NCI-H1105 treated with DMSO at 0.1 percent for 48 hours (cell line): ENCODE data around the gene TMEM9.
"Not testable (repeated sequence)": the region's sequence is repeated elsewhere in the genome, so short reads cannot be mapped to it uniquely, and the experiment has no call there.

Experiments
- DNase-seq: peaks from one replicate; lab custom pipeline; 2025; lab: John Stamatoyannopoulos, UW

The TMEM9 gene

DNA sequence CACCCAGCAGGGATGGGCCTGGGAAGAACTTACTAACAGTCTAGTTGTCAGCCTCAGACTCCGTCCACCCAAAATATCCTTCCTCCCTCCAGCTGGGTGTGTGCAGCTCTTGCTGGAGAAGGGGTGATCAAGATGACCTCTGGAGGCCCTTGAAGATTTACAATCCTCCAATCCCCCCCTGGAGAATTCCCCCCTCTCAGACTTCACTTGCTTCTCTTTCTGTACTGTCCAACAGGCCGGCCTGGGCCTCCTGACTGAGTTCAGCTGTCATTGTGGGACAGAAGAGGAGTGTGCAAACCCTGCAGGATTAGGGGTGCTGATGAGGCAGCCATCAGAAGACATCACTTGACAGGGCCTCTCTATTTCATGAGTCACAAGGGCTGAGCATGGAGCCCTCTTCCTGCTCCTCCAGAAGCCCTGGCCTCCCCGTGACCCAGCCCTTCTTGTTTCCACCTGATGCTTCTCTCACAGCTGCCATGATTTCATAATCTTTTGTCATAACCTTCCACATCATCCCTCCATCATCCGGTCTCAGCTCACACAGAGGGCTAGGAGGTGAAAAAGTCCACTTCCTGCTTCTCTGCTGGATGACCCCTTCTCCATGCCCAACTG, 18.8 kb upstream of the TMEM9 start:
- DNase-seq: no peak

DNA sequence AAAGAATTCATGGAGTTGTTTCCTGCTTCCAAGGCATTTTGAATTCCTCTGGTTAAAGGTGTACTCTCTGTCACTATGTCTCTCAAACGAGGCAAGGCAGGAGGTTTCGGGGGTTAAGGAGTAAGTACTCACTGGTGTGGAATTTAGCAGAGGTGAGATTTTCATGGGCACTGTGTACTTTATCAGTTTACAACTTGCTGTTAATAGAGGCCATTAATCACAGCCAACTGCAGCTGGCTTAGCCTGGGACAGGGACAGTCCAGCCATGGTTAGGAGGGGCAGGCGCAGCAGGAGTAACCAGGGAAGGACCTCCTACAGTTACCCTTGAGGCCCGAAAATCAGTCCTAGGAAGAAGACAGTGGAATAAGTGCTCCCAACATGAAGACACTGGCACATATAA, 18.1 kb upstream of the TMEM9 start:
- DNase-seq: no peak

DNA sequence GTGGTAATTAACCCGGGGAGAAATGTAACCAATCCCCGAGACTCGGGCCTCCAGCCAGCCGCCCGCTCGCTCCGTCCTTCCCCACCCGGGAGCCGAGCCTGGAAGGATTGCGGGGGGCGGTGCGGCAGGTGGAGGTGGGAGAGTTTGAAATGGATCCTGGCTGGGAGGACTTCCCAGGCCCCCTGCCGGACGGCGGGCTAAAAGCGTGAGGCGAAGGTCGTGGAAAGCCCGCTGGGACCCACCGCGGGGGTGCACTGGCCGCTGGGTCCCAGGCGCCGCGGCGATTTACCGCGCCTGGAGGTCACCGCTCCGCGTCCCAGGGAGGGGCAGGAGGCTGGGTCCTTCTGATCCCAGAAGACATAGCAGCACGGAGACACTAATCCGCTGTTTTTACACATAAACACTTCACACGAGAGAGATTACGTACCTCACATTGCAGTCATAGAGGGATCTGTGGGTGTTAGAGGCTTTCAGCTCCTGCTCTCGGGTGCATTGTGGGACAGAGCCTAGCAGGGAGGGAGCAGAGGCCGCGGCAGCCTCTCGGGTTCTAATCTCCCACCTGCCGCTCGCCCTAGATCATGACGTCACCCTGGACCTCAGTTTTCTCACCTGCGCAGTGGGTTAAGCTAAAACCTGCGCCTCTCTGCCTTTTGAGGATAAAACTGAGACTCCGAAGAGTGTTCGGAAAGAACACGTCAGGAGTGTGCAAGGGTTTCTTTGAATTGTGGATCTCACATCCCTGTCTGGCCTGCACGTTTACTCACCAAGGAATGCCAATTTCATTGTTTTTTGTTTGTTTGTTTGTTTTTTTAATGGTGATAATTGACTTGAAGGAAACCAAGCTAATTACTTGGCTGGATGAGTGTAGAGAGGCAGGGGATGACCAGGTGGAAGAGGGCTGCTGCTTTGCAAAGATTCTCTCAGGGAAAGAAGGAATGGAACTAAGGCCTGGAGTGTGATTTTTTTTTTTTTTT, 17.1 kb upstream of the TMEM9 start:
- DNase-seq: peak; percentile 67

DNA sequence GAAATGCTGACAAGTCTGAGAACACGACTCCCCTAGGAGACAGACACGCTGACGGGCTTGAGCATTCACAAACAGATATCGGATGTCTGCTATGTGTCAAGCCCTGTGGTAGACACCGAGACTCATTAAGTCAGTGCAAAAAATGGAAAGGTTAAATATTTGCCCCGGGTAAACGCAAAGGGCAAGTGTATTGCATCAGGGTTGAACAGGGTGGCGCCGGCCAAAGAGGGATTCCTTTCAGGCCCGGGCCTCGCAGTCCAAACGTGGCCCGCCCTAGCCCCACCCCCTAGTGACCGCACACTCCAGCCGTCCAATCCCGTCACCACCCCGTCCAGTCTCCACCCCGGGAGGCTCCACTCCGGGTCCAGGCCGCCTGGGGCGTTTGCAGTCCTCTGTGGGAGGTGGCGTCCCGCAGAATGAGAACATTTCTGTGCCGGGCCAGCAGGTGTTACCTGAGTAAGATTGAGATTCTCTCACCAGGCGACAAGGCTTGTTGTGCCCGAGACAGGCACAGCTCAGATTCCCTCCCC, 16.3 kb upstream of the TMEM9 start:
- peak; percentile 91 for DNase-seq

DNA sequence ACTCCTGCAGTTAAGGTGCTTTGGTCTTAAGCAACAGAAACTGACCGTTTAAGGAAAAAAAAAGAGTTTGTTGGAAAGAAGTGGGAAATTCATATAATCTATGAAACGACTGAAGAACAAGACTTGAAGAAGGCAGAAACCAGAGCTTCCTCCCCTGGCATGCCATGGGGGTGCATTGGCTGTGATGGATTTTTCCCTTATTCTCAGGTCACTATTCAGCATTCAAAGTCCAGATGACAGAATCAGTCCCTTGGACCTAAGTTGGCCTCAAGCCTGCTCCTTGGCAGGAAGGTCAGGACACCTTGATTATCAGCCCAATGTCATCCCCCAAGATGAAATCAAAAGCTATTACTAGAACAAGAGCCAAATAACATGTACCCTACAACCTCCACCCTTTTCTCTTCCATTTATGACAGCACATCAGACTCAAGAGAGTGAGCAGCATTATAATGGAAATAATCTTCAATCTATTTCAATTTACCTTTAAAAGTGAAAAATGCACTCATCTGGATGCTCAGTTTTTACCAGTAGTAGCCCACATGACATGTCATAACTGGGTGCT, 15.8 kb upstream of the TMEM9 start:
- no peak for DNase-seq

DNA sequence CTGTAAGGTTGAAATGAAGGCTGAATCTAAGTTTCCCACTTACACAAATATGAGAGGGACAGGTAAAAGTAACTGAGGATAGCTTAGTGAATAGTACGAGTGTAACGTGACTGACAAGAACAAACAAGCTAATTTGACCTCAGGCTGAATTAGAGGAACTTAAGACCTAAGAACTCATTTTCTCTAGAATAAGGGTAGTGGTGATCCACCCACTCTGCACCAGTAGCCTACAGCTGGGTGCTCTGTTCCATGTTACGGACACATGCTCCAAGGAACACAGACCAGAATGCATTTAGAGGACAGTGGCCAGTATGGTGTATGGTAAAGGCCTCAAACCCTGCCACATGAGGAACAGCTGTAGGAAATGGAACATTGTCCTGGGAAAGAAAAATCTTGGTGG, 14.9 kb upstream of the TMEM9 start:
- no peak for DNase-seq

DNA sequence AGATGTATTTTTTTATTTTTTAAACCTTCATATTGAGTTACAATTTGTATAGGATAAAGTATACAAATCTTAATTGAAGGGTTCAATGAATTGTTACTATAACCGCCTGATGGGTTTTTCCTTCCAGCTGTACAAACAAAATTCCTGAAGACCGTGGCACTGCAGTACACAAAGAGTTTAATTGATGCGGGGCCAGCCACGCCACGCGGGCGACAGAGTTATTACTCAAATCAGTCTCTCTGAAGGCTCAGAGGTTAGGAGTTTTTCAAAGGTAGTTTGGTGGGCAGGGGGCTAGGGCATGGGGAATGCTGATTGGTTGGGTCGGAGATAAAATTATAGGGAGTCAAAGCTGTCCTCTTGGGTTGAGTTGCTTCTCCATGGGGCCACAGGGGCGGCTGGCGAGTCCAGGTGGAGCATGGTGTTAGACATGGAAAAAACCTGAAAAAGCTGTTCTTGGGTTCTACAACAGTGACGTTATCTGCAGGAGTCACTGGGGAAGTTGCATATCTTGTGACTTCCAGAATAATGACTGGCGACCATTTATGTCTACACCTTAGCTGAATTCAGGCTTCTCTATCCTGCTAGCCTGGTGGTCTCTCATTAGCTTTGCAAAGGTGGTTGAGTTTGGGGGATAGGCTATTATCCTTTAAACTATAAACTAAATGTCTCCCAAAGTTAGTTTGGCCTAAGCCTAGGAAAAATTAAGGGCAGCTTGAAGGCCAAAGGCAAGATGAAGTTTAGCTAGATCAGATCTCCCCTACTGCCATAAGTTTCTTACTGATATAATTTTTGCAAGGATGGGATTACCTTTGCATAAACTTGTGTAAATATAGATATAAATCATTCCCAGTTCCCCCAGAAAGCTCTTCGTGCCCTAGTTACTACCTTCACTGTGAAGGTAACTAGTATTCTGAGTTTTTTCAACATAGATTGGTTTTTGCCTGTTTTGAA, 13.0 kb upstream of the TMEM9 start:
- peak; percentile 70 for DNase-seq

DNA sequence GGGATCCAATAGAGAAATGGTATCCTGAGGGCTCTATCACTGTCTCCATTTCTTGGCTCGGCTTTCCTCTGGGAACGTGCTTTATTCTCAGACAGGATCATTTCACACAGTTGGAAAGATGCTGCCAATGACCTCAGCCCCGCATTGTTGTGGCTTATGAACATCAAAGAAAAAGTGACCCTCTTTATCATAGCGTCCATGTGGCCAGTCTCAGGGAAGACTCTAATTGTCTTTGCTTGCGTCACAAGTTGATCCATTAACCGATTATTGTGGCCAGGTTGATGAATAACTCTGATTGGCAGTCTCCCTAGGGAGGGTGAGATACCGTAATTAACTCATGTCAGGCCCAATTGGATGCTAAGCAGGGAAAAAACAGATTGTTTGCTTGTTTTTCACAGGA, 10.4 kb upstream of the TMEM9 start:
- DNase-seq: no peak

DNA sequence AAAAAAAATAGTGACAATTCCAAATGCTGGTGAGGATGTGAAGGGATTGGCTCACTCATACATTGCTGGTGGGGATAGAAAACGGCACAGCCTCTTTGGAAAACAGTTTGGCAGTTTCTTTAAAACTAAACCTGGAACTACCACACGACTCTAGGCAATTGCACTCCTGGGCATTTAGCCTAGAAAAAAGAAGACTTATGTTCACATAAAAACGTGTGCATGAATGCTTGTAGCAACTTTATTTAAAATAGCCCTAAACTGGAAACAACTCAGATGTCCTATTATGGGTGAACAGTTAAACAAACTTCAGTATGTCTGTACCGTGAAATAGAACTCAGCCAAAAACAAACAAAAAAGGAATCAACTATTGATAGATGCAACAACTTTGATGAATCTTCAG, 9.4 kb upstream of the TMEM9 start:
- no peak for DNase-seq

DNA sequence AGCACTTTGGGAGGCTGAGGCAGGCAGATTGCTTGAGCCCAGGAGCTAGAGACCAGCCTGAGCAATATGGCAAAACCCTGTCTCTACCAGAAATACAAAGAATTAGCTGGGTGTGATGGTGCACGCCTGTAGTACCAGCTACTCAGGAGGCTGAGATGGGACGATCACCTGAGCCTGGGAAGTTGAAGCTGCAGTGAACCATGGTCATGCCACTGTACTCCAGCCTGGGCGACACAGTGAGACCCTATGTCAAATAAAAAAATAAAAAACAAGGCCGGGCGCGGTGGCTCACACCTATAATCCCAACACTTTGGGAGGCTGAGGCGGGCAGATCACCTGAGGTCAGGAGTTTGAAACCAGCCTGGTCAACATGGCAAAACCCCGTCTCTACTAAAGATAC, 8.8 kb upstream of the TMEM9 start:
- not testable (repeated sequence) for DNase-seq

DNA sequence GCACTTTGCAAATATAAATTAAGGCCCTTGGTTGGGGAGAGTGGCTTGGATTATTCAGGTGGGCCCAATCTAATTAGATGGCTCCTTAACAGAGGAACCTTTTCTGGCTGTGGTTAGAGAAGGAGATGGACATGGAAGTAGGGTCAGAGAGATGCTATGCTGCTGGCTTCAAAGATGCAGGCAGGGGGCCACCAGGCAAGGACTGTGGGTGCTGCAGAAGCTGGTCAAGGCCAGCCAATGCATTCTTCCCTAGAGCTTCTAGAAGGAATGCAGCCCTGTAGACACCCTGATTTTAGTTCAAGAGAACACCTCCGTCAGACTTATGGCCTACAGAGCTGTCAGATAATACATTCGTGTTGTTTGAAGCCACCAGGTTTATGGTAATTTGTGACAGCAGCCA, 3.7 kb upstream of the TMEM9 start:
- DNase-seq: no peak

DNA sequence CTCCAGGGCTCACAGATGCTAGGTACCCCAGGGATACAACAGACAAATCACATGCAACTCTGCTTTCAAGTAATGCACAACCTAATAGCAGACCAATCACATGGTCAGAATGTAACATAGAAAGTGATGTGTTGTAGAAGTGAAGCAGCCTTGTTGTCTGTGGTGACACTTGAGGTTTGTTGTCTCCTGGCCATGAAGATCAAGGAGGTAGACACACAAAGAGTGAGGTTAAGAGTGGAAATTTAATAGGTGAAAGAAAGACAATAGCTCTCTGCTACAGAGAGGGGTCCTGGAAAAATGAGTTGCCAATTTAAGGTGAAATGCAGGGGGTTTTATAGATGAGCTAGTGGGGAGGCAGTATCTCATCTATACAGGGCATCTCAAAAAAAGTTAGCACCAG, 2.5 kb upstream of the TMEM9 start:
- DNase-seq: no peak

DNA sequence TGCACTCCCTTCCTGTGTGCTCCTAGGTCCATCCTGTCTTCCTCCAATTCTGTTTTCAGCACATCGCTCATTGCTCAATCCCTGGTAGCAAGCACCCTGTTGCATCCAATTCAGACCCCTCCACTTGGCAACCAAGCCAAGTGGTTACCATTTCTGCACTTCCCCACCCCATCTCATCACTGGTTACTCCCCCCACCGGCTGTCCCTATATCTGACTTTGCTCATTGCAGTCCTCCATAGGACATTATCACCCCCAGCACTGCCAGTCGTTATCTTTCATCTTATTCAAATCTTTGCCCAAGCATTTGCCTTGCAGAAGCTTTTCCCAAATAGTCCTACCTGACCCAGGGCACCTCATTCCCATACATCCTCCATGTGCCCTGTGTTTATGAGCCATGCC, 2.1 kb upstream of the TMEM9 start:
- DNase-seq: no peak

DNA sequence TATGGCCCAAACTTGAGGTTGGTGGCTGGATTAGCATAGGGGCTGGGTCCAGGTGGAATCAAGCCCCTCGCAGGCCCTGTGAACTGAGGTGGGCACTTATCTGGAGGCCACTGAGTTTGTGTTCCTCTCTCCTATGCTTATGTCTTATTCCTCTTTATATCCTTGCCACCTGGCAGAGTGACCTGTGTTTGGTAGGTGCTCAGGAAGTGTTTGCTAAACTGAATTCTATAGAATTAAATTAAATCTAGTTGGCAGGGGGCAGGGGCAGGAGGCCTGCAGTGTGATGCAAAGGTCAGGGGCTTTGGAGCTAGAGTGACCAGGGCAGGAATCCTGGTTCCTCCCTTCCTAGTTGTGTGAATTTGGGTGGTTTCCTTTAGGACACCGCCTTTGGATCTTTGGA, 1.1 kb upstream of the TMEM9 start:
- no peak for DNase-seq

DNA sequence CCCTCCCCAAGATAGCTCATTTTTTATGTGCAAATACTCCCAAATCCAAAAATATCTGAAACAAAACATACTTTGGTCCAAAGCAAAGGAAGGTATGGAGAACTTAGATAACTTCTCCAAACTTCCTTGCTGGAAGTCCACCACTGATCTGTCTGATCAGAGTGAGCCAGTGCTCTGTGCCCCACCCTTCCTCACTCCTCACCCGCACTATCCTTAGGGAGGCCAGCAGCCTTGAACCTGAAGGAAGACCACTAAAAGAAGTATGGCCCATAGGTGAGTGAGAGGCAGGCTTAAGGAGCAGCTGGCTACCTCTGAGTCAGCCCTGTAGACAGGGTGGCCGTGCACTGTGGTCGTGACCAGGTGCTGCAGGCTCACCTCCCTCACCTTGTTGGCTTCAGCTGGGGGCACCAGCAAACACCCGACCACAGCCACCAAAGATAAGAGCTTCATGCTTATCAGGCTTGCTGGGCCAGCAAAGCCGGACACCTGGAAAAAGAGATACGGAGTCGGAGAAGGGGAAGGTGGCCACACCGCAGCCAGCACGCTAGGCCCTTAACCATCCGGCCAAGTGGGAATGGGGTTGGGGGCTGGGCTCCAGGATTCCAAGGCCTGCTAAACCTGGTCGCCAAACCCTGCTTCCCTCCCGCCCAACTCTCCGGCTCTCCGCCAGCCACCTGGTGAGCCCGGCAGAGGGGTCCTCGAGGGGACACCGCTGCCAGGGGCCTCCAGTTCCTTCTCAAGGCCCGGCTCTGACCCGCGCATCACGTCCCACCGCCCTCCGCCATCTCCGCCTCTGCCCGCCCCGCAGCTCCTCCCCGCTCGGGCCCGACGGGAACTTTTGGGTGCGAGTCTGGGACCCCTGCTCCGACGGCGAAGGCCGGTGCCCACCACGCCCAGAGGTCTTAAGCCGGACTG, 543 bp downstream of the TMEM9 start:
- DNase-seq: peak; percentile 73

DNA sequence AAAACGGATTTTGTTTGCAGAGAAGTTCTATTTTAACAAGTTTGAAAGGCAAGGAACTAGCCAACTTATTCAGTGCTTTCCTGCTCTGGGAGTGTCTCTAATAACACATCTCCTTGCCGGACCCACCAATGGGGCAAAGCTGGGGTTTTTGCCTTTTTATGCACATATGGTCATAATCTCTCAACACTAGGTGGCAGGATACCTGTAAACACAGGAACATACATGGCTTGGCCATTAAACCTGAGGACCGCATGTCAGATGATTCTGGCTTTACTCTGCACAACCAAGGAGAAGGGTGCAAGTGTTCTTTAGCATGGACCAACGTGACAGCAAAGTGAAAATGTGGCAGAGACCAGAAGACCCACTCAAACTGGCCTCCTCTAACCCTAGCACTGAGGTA, 4.9 kb downstream of the TMEM9 start:
- DNase-seq: peak; percentile 58

DNA sequence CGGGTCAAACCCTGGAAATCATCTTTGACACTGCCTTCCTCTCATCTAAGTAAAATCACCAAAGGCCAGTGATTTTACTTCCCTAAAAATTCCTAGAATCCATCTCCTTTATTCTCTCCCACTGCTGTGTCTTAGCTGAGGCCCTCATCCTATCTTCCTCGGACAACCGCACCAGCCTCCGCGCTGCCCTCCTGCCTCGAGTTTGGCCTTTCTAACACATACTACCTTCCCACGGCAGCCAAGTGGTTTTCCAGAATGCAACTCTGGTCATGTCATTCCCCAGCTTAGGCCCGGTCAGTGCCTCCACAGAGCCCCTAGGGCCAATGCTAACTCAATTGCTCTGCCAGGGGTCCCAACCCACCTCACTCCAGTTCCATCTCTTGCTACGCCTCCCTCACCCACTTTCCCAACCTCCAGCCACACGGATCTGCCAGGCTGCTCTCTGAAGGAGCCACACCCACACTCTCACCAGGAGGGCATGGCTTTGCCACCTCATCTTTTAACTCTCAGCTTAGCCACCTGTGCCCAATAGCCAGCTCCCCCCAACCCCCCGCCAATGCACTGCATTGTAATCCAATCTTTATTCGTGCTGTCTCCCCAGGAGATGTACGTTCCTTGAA, 6.8 kb downstream of the TMEM9 start:
- no peak for DNase-seq

DNA sequence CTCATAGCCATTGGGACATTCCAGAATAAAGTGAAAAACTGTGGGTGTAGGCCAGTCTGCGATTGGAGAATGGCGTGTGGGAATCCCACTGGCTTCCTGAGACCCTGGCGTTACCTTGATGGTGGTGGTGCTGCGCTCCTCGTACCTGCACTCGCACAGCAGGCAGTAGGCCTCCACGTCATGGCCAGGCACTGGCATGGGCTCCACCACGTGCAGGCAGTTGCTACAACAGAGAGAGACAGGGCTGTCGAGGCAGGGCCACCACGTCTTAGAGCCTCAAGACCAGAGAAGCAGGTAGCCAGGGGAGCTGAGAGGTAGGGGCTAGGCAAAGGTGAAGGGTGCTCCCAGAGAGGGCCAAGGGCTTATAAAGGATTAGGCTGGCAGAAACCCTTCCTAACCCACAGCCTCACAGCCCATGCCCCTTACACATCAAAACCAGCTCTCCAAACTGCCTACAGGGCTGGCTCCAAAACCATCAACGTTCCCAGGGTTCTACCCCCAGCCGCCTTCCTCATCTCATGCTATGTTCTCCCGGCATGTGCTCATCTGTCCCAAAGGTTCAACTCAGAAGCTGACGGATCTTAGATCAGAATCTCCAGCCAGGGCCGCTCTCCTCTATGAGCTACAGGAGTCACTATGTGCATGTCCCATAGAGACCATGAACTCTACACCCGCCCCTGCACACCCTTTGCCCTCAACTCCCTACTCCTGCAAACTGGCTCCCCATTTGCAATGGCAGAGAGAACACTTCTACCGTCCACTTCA, 7.5 kb downstream of the TMEM9 start:
- no peak for DNase-seq

DNA sequence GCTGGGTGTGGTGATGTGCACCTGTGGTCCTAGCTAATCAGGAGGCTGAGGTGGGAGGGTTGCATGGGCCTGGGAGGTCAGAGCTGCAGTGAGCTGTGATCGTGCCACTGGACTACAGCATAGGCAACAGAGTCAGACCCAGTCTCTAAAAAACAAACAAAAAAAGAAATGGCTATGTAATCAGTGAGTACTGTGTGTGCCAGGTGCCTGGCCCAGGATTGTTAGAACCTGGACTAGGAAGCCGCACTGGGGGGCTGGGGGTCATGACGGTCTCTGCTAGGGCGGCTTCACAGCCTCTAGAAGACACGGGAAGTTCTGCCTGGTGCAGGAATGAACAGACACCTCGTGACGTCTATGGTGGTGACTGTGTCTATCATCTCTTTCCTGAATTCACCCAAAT, 8.5 kb downstream of the TMEM9 start:
- no peak for DNase-seq

DNA sequence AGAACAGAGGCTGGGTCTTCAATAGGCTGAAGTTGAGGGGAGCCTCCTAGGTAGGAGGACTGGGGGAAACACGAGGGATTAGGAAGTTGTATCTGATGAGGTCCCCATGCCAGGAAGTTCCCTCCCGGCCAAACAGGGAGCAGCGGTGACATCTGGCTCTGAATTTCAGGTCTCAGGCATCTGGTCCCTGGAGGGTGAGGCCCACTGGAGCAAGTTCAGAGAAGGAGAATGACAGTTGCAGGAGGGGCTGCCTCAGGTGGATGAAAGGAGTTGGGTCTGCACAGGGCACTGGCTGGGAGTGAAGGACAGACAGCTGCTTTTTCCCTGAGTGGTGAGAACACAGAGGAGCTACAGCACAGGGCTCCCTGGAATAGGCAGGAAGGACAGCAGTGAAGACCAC, 9.1 kb downstream of the TMEM9 start:
- no peak for DNase-seq
